ENCODE results near the gene GLG1.

GRCh38 chr16:74560912-74561311 is 46.0 kb downstream of the GLG1 start:
- no peak for TF ChIP-seq CTCF (IDR thresholded peaks at IDR 0.05; ENCODE audit: insufficient read depth, low read depth, low read length)
- no peak for TF ChIP-seq EZH2 (IDR thresholded peaks at IDR 0.05; ENCODE audit: insufficient read depth, low read length)
